Testis (tissue), 2 donors: ENCODE measurements around the gene CDK5RAP3.

ENCODE experiments used
- CTCF ChIP-seq, 3 experiments: fragments of 450-650 bp in 2 of 3; fragments of 200-600 bp in 1 of 3; sonication (generic) in 1 of 3; IDR thresholded peaks; one replicate each; pipeline ENCODE4 v1.5.1; 2016 to 2019; ENCODE audit warnings: antibody characterized with exemption in 3 of 3, mild to moderate bottlenecking in 2 of 3, moderate library complexity in 1 of 3
- POLR2A ChIP-seq: fragments of 450-650 bp; IDR thresholded peaks from one replicate; pipeline ENCODE4 v1.6.1; 2017; ENCODE audit warnings: antibody characterized with exemption, mild to moderate bottlenecking, moderate library complexity

- TF ChIP-seq CTCF (IDR thresholded peaks at IDR 0.05): peak in 2 of 3 experiments; percentile 32 to 53
- no peak for TF ChIP-seq POLR2A
Observed at GRCh38 chr17:47978324-47978723, 7.4 kb downstream of the CDK5RAP3 start.
